Measurements from ENCODE around the gene LPIN3. TPM values are rescaled to one million over a fixed set of nuclear protein-coding genes. Genes with fewer than 3 reads are reported as not detected.
"Not testable (repeated sequence)": the region's sequence is repeated elsewhere in the genome, so short reads cannot be mapped to it uniquely, and the experiment has no call there.

The LPIN3 gene
- total RNA-seq, 2 donors from 2014 or later = 46.2 to 65.3 TPM

- Histone ChIP-seq H3K9me3 (no peaks in the 10 kb centered on the region), H3K9ac (ENCODE audit: low read depth in 2 of 2, low read length in 2 of 2) (no peak overlapping the region), H3K27me3 (no peaks in the 10 kb centered on the region), H3K36me3 (no peaks in the 10 kb centered on the region), H3K4me3 (no peak overlapping the region), H3K27ac (no peak overlapping the region), H3K4me1 (no peaks in the 10 kb centered on the region)
- intact Hi-C loops (cut with DNase I) = no loop called here
- TF ChIP-seq CTCF (IDR thresholded peaks at IDR 0.05) = no peak
- DNase-seq = no peak
Observed at GRCh38 chr20:41308290-41308711, 32.3 kb upstream of the LPIN3 start.

GRCh38 chr20:41308726-41309413 lies 31.8 kb upstream of the LPIN3 start:
- TF ChIP-seq CTCF (IDR thresholded peaks at IDR 0.05) = no peak
- intact Hi-C loops (cut with DNase I) = no loop called here
- no peak for DNase-seq

GRCh38 chr20:41309817-41310216 lies 30.8 kb upstream of the LPIN3 start:
- Histone ChIP-seq H3K4me3 (no peak overlapping the region), H3K9ac (ENCODE audit: low read depth in 2 of 2, low read length in 2 of 2) (no peak overlapping the region), H3K4me1 (no peaks in the 10 kb centered on the region), H3K27ac (no peak overlapping the region), H3K36me3 (no peaks in the 10 kb centered on the region), H3K27me3 (no peaks in the 10 kb centered on the region), H3K9me3 (no peaks in the 10 kb centered on the region)
- TF ChIP-seq CTCF (IDR thresholded peaks at IDR 0.05) = no peak
- no peak for DNase-seq
- intact Hi-C loops (cut with DNase I) = no loop called here

More at GRCh38 chr20:41308726-41309413, 31.8 kb upstream of the LPIN3 start:
- Histone ChIP-seq H3K4me1 (no peaks in the 10 kb centered on the region), H3K36me3 (no peaks in the 10 kb centered on the region), H3K27ac (no peak overlapping the region), H3K27me3 (no peaks in the 10 kb centered on the region), H3K9me3 (no peaks in the 10 kb centered on the region), H3K4me3 (no peak overlapping the region), H3K9ac (ENCODE audit: low read depth in 2 of 2, low read length in 2 of 2) (no peak overlapping the region)

- H3K9me3 ChIP-seq; H3K27ac ChIP-seq; H3K36me3 ChIP-seq; DNase-seq; H3K4me3 ChIP-seq; H3K27me3 ChIP-seq; intact Hi-C loops (cut with DNase I); H3K4me1 ChIP-seq; H3K9ac ChIP-seq (ENCODE audit: low read depth in 2 of 2, low read length in 2 of 2): not testable (repeated sequence)
Observed at GRCh38 chr20:41312009-41312408, 28.6 kb upstream of the LPIN3 start.

GRCh38 chr20:41314386-41314785 lies 26.2 kb upstream of the LPIN3 start:
- no peaks in the 10 kb centered on the region for H3K27me3 ChIP-seq
- H3K27ac ChIP-seq = no peak overlapping the region
- TF ChIP-seq CTCF (IDR thresholded peaks at IDR 0.05) = no peak
- intact Hi-C loops (cut with DNase I) = no loop called here
- H3K9me3 ChIP-seq = no peaks in the 10 kb centered on the region
- H3K4me1 ChIP-seq = peaks cover 6% of the 10 kb centered on the region
- no peak overlapping the region for H3K9ac ChIP-seq (ENCODE audit: low read depth in 2 of 2, low read length in 2 of 2)
- H3K36me3 ChIP-seq = no peaks in the 10 kb centered on the region
- DNase-seq = no peak
- no peak overlapping the region for H3K4me3 ChIP-seq

GRCh38 chr20:41316051-41316450 lies 24.6 kb upstream of the LPIN3 start:
- no peaks in the 10 kb centered on the region for H3K9me3 ChIP-seq
- no peak overlapping the region for H3K4me3 ChIP-seq
- no peaks in the 10 kb centered on the region for H3K27me3 ChIP-seq
- no peaks in the 10 kb centered on the region for H3K36me3 ChIP-seq
- peaks cover 6% of the 10 kb centered on the region for H3K4me1 ChIP-seq
- no peak for TF ChIP-seq CTCF (IDR thresholded peaks at IDR 0.05)
- intact Hi-C loops (cut with DNase I) = no loop called here
- no peak overlapping the region for H3K27ac ChIP-seq
- DNase-seq = no peak
- H3K9ac ChIP-seq (ENCODE audit: low read depth in 2 of 2, low read length in 2 of 2) = peak overlapping the region in 1 of 2 donors; percentile 92
